ENCODE results near the gene SMYD3. TPM values are rescaled to one million over a fixed set of nuclear protein-coding genes. Genes with fewer than 3 reads are reported as not detected.
"Not testable (repeated sequence)": the region's sequence is repeated elsewhere in the genome, so short reads cannot be mapped to it uniquely, and the experiment has no call there.

Gene SMYD3
- total RNA-seq, 1 experiment from 2014 or later = 35.1 TPM

DNA sequence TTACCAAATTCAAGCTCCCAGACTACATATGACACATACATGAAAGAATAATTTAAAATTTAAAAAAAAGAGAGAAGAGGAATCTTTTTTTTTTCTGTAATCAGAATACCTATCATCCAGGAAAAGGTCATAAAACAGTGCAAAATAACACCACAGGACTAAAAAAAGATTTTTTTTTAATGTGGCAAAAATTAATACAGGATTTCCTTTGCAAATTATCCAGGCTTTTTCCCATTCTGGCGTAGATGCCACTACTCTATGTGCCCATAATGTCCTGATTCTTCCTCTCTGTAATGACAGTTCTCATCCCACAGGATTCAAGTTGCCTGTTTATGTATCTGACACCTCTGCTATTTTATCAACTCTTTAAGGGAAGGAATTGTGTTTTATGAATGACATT is 429.6 kb downstream of the SMYD3 start:
- Mint-ChIP-seq H3K27me3 (ENCODE audit: unreplicated experiment) (no peaks in the 10 kb centered on the region), H3K4me3 (ENCODE audit: low read depth, unreplicated experiment) (no peak overlapping the region), H3K4me1 (ENCODE audit: low read depth, unreplicated experiment) (no peaks in the 10 kb centered on the region), H3K9me3 (ENCODE audit: low read depth, unreplicated experiment) (no peaks in the 10 kb centered on the region), H3K36me3 (ENCODE audit: insufficient read depth, unreplicated experiment) (no peaks in the 10 kb centered on the region), H3K27ac (ENCODE audit: unreplicated experiment) (no peak overlapping the region)
- TF ChIP-seq CTCF (IDR thresholded peaks at IDR 0.05; ENCODE audit: unreplicated experiment) = no peak
- CTCF ChIA-PET = no interaction called here
- intact Hi-C loops (cut with micrococcal nuclease; ENCODE audit: unreplicated experiment) = no loop called here
- no peak for DNase-seq
- BruUV-seq (replicated peaks) = no TSS peak

- CTCF ChIA-PET = interaction anchor here (0.7 kb wide), 1 partner anchor 568 kb away, joined by 3 read pairs; no protein-coding TSS in a partner anchor
- no peaks in the 10 kb centered on the region for H3K36me3 Mint-ChIP-seq (ENCODE audit: insufficient read depth, unreplicated experiment)
- no peaks in the 10 kb centered on the region for H3K27me3 Mint-ChIP-seq (ENCODE audit: unreplicated experiment)
- no TSS peak for BruUV-seq (replicated peaks)
- no peaks in the 10 kb centered on the region for H3K4me1 Mint-ChIP-seq (ENCODE audit: low read depth, unreplicated experiment)
- H3K27ac Mint-ChIP-seq (ENCODE audit: unreplicated experiment) = no peak overlapping the region
- no peaks in the 10 kb centered on the region for H3K9me3 Mint-ChIP-seq (ENCODE audit: low read depth, unreplicated experiment)
- TF ChIP-seq CTCF (IDR thresholded peaks at IDR 0.05; ENCODE audit: unreplicated experiment) = no peak
- intact Hi-C loops (cut with micrococcal nuclease; ENCODE audit: unreplicated experiment) = no loop called here
- H3K4me3 Mint-ChIP-seq (ENCODE audit: low read depth, unreplicated experiment) = no peak overlapping the region
- no peak for DNase-seq
Measured at GRCh38 chr1:246074421-246074820, 432.7 kb downstream of the SMYD3 start.

DNA sequence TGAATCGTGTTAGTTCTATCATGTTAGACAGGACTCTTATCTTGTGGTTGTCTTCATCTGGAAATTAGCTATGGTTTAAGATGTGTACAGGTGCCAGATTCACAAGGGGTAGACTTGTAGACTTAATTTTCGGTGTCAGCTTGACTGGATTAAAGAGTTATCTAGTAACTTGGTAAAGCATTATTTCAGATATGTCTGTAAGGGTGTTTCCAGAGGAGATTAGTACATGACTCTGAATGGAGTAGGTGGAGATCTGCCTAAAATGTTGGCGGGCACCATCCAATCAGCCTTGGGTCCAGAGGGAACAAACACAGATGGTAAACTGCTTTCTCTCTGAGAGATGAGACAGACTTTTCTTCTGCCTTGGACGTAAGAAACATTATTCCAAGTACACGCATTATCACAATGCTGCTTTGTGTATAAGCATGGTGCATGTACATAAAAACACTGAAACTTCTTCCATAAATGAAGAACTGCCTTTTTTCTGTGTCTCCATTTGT is 434.6 kb downstream of the SMYD3 start:
- DNase-seq = no peak
- no TSS peak for BruUV-seq (replicated peaks)
- H3K4me1 Mint-ChIP-seq (ENCODE audit: low read depth, unreplicated experiment) = no peaks in the 10 kb centered on the region
- H3K27ac Mint-ChIP-seq (ENCODE audit: unreplicated experiment) = no peak overlapping the region
- no peak overlapping the region for H3K4me3 Mint-ChIP-seq (ENCODE audit: low read depth, unreplicated experiment)
- no peaks in the 10 kb centered on the region for H3K36me3 Mint-ChIP-seq (ENCODE audit: insufficient read depth, unreplicated experiment)
- TF ChIP-seq CTCF (IDR thresholded peaks at IDR 0.05; ENCODE audit: unreplicated experiment) = no peak
- H3K9me3 Mint-ChIP-seq (ENCODE audit: low read depth, unreplicated experiment) = no peaks in the 10 kb centered on the region
- CTCF ChIA-PET = no interaction called here
- intact Hi-C loops (cut with micrococcal nuclease; ENCODE audit: unreplicated experiment) = no loop called here
- no peaks in the 10 kb centered on the region for H3K27me3 Mint-ChIP-seq (ENCODE audit: unreplicated experiment)

GRCh38 chr1:246071981-246072380 is 435.1 kb downstream of the SMYD3 start:
- H3K4me1 Mint-ChIP-seq (ENCODE audit: low read depth, unreplicated experiment); BruUV-seq (replicated peaks); H3K9me3 Mint-ChIP-seq (ENCODE audit: low read depth, unreplicated experiment); CTCF ChIA-PET; DNase-seq; H3K36me3 Mint-ChIP-seq (ENCODE audit: insufficient read depth, unreplicated experiment); H3K4me3 Mint-ChIP-seq (ENCODE audit: low read depth, unreplicated experiment); H3K27me3 Mint-ChIP-seq (ENCODE audit: unreplicated experiment); intact Hi-C loops (cut with micrococcal nuclease; ENCODE audit: unreplicated experiment); H3K27ac Mint-ChIP-seq (ENCODE audit: unreplicated experiment): not testable (repeated sequence)

GRCh38 chr1:246071561-246071960 is 435.5 kb downstream of the SMYD3 start:
- H3K4me3 Mint-ChIP-seq (ENCODE audit: low read depth, unreplicated experiment); intact Hi-C loops (cut with micrococcal nuclease; ENCODE audit: unreplicated experiment); H3K27me3 Mint-ChIP-seq (ENCODE audit: unreplicated experiment); H3K4me1 Mint-ChIP-seq (ENCODE audit: low read depth, unreplicated experiment); CTCF ChIA-PET; H3K27ac Mint-ChIP-seq (ENCODE audit: unreplicated experiment); DNase-seq; H3K36me3 Mint-ChIP-seq (ENCODE audit: insufficient read depth, unreplicated experiment); H3K9me3 Mint-ChIP-seq (ENCODE audit: low read depth, unreplicated experiment); BruUV-seq (replicated peaks): not testable (repeated sequence)
